SHP77 (cell line): ENCODE measurements around the gene GPC5.
"Not testable (repeated sequence)": the region's sequence is repeated elsewhere in the genome, so short reads cannot be mapped to it uniquely, and the experiment has no call there.

Experiments
- DNase-seq, 2 experiments: peaks; one replicate each; lab custom pipeline; 2025; lab: John Stamatoyannopoulos, UW

The GPC5 gene

GRCh38 chr13:91369441-91369831 lies 29.0 kb upstream of the GPC5 start:
- DNase-seq = no peak

- no peak for DNase-seq
Observed at GRCh38 chr13:91370501-91370900, 27.9 kb upstream of the GPC5 start.

- no peak for DNase-seq
Observed at GRCh38 chr13:91372911-91373310, 25.5 kb upstream of the GPC5 start.

GRCh38 chr13:91375116-91375729 lies 23.2 kb upstream of the GPC5 start:
- peak; percentile 14 to 29 for DNase-seq

GRCh38 chr13:91381371-91381770 lies 17.1 kb upstream of the GPC5 start:
- DNase-seq = peak; percentile 26 to 39

- DNase-seq = no peak
Observed at GRCh38 chr13:91383836-91384235, 14.6 kb upstream of the GPC5 start.

- DNase-seq = no peak
Observed at GRCh38 chr13:91384896-91385295, 13.5 kb upstream of the GPC5 start.

- DNase-seq = no peak
Observed at GRCh38 chr13:91389186-91389585, 9.2 kb upstream of the GPC5 start.

GRCh38 chr13:91397595-91397994 lies 826 bp upstream of the GPC5 start:
- no peak for DNase-seq

GRCh38 chr13:91399189-91400062 lies 1.0 kb downstream of the GPC5 start:
- no peak for DNase-seq

GRCh38 chr13:91400063-91400399 lies 1.6 kb downstream of the GPC5 start:
- no peak for DNase-seq

GRCh38 chr13:91400671-91401070 lies 2.2 kb downstream of the GPC5 start:
- DNase-seq = no peak

GRCh38 chr13:91401920-91402319 lies 3.5 kb downstream of the GPC5 start:
- DNase-seq = no peak

GRCh38 chr13:91405240-91405639 lies 6.8 kb downstream of the GPC5 start:
- no peak for DNase-seq

GRCh38 chr13:91406619-91407018 lies 8.2 kb downstream of the GPC5 start:
- peak; percentile 76 to 80 for DNase-seq

- no peak for DNase-seq
Observed at GRCh38 chr13:91408971-91409370, 10.6 kb downstream of the GPC5 start.

- not testable (repeated sequence) for DNase-seq
Observed at GRCh38 chr13:91416579-91416978, 18.2 kb downstream of the GPC5 start.

- DNase-seq = no peak
Observed at GRCh38 chr13:91417660-91418325, 19.4 kb downstream of the GPC5 start.

- no peak for DNase-seq
Observed at GRCh38 chr13:91426913-91427312, 28.5 kb downstream of the GPC5 start.

GRCh38 chr13:91438674-91439073 lies 40.3 kb downstream of the GPC5 start:
- DNase-seq = peak; percentile 87 to 89

- no peak for DNase-seq
Observed at GRCh38 chr13:91450913-91451312, 52.5 kb downstream of the GPC5 start.

- no peak for DNase-seq
Observed at GRCh38 chr13:91454666-91455065, 56.2 kb downstream of the GPC5 start.

- no peak for DNase-seq
Observed at GRCh38 chr13:91456837-91457236, 58.4 kb downstream of the GPC5 start.
